ENCODE results near the gene GCC1. TPM values are rescaled to one million over a fixed set of nuclear protein-coding genes. Genes with fewer than 3 reads are reported as not detected.
"Not testable (repeated sequence)": the region's sequence is repeated elsewhere in the genome, so short reads cannot be mapped to it uniquely, and the experiment has no call there.

The GCC1 gene
- total RNA-seq, 2 experiments from 2014 or later, result 11.0 to 12.0 TPM

DNA sequence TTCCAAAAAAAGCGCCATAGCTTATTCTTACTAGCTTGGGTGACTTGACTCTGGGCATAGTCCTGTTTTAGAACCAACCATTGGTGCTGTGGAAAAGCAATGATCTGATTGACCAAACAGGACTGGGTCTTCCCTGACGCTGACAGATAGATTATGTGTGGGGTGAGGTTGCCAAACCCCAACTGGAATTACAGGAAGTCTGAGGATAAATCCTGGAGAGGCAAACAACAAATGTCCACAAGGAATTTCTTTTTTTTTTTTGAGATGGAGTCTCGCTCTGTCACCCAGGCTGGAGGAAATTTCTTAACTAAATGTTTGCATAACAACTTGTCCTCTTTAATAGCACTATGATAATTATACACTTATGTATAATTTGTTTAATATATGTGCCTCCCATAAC is 19.2 kb downstream of the GCC1 start:
- no peak for DNase-seq
- no peak overlapping the region for H3K4me3 Mint-ChIP-seq
- H3K36me3 Mint-ChIP-seq (ENCODE audit: low read depth), result peaks cover 6% of the 10 kb centered on the region
- no peak overlapping the region for H3K27ac Mint-ChIP-seq
- no peaks in the 10 kb centered on the region for H3K4me1 Mint-ChIP-seq (ENCODE audit: low read depth)
- CTCF ChIA-PET, result interaction anchor here (0.6 kb wide), 1 partner anchor 15 kb away, joined by 4 read pairs; no protein-coding TSS in a partner anchor
- intact Hi-C loops (cut with micrococcal nuclease), result no loop called here
- peaks cover 7% of the 10 kb centered on the region for H3K9me3 Mint-ChIP-seq
- H3K27me3 Mint-ChIP-seq (ENCODE audit: low read depth), result no peaks in the 10 kb centered on the region

DNA sequence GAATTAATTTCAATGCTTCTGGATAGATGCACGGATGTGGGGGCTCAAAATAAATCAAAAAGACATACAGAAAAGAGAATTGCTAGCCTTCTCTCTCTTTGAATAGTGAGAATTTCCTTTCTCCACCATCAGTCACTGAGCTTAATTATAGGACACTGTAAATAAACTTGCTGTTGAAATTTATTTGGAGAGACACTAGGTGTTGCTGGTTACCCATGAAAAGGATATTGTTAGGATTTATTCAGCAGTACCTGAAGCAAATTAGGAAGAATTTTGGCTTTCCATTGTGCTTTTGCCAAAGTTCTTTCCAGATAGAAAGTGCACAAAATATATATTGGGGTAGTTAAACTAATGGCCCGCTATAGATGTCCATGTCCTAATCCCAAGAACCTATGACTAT is 27.6 kb downstream of the GCC1 start:
- H3K4me1 Mint-ChIP-seq (ENCODE audit: low read depth), result no peaks in the 10 kb centered on the region
- CTCF ChIA-PET, result interaction anchor here (1.0 to 1.4 kb wide), 2 partner anchors 54 to 652 kb away, joined by 4 to 6 read pairs; no protein-coding TSS in a partner anchor
- H3K9me3 Mint-ChIP-seq, result peaks cover 5% of the 10 kb centered on the region
- DNase-seq, result no peak
- no peak overlapping the region for H3K4me3 Mint-ChIP-seq
- H3K27me3 Mint-ChIP-seq (ENCODE audit: low read depth), result no peaks in the 10 kb centered on the region
- no peak overlapping the region for H3K27ac Mint-ChIP-seq
- no peaks in the 10 kb centered on the region for H3K36me3 Mint-ChIP-seq (ENCODE audit: low read depth)
- intact Hi-C loops (cut with micrococcal nuclease), result no loop called here

DNA sequence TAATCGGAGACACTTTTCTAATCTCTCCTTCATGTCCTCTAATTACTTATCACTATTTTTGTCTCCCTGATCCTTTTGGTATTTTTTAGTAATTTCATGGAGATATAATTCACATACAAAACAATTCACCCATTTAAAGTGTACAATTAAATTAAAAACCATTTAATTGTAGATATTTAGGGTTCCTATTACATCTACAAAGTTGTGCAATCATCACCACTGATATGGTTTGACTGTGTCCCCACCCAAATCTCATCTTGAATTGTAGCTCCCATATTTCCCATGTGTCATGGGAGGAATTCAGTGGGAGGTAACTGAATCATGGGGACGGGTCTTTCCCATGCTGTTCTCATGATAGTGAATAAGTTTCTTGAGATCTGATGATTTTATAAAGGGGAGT is 29.0 kb downstream of the GCC1 start:
- Mint-ChIP-seq H3K27me3 (ENCODE audit: low read depth) (no peaks in the 10 kb centered on the region), H3K4me1 (ENCODE audit: low read depth) (no peaks in the 10 kb centered on the region), H3K4me3 (no peak overlapping the region), H3K9me3 (peaks cover 4% of the 10 kb centered on the region), H3K36me3 (ENCODE audit: low read depth) (no peaks in the 10 kb centered on the region), H3K27ac (no peak overlapping the region)
- CTCF ChIA-PET, result no interaction called here
- intact Hi-C loops (cut with micrococcal nuclease), result no loop called here
- no peak for DNase-seq

DNA sequence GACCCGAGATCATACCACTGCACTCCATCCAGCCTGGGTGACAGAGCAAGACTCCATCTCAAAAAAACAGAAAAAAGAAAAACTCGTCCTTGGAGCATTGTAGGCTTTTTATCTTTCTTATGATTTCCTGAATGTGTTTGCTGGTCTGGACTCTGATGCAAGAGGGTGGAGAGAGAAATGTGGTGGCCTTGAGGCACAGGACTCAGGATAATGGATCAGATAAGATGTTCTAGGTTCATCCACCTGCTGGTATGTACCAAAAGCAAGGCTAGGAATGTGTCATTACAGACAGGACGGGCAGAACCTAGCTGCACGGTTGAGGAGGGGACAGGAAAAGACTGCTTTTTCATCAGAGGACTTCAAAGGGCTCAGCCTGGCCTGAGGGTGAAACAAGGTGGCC is 33.5 kb downstream of the GCC1 start:
- no peak overlapping the region for H3K4me3 Mint-ChIP-seq
- peaks cover 5% of the 10 kb centered on the region for H3K9me3 Mint-ChIP-seq
- CTCF ChIA-PET, result no interaction called here
- H3K4me1 Mint-ChIP-seq (ENCODE audit: low read depth), result no peaks in the 10 kb centered on the region
- peaks cover 2% of the 10 kb centered on the region for H3K27me3 Mint-ChIP-seq (ENCODE audit: low read depth)
- DNase-seq, result no peak
- intact Hi-C loops (cut with micrococcal nuclease), result no loop called here
- peaks cover 1% of the 10 kb centered on the region for H3K36me3 Mint-ChIP-seq (ENCODE audit: low read depth)
- H3K27ac Mint-ChIP-seq, result no peak overlapping the region

DNA sequence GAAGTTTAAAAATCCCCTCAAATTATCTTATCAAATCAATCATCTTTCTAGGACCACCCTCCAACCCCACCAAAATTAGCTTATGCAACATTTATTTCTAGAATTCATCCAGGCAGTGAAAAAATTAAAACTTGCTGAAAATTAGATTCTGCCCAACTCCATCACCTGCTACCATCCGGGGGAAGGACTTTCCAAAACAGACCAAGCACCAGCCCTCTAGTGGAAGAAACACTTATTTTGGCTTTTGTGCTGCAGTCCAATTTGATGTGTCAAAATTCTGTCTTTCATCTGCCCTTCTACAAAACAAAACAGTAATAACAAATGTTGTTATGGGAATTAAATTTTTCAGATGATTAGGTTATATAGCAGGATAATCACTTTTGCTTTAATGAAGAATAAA is 35.1 kb downstream of the GCC1 start:
- no peak overlapping the region for H3K4me3 Mint-ChIP-seq
- peaks cover 2% of the 10 kb centered on the region for H3K27me3 Mint-ChIP-seq (ENCODE audit: low read depth)
- no peaks in the 10 kb centered on the region for H3K4me1 Mint-ChIP-seq (ENCODE audit: low read depth)
- intact Hi-C loops (cut with micrococcal nuclease), result no loop called here
- no peak for DNase-seq
- H3K36me3 Mint-ChIP-seq (ENCODE audit: low read depth), result peaks cover 12% of the 10 kb centered on the region
- no peak overlapping the region for H3K27ac Mint-ChIP-seq
- CTCF ChIA-PET, result no interaction called here
- peaks cover 16% of the 10 kb centered on the region for H3K9me3 Mint-ChIP-seq

DNA sequence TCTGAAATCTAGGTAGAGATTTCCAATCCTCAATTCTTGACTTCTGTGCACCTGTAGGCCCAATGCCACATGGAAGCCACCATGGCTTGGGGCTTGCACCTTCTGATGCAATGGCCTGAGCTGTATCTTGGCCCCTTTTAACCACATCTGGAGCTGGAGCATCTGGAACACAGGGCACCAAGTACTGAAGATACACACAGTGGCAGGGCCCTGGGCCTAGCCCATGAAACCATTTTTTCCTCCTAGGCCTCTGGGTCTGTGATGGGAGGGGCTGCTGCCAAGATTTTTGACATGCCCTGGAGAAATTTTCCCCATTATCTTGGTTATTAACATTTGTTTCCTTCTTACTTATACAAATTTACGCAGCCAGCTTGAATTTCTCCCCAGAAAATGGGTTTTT is 39.1 kb downstream of the GCC1 start:
- Mint-ChIP-seq H3K27ac (no peak overlapping the region), H3K27me3 (ENCODE audit: low read depth) (peaks cover 2% of the 10 kb centered on the region), H3K4me3 (no peak overlapping the region), H3K36me3 (ENCODE audit: low read depth) (peaks cover 14% of the 10 kb centered on the region), H3K4me1 (ENCODE audit: low read depth) (no peaks in the 10 kb centered on the region), H3K9me3 (peaks cover 17% of the 10 kb centered on the region)
- no peak for DNase-seq
- intact Hi-C loops (cut with micrococcal nuclease), result loop anchor here (5.0 kb wide), 1 partner anchor 81 kb away; no protein-coding TSS in a partner anchor
- CTCF ChIA-PET, result no interaction called here

DNA sequence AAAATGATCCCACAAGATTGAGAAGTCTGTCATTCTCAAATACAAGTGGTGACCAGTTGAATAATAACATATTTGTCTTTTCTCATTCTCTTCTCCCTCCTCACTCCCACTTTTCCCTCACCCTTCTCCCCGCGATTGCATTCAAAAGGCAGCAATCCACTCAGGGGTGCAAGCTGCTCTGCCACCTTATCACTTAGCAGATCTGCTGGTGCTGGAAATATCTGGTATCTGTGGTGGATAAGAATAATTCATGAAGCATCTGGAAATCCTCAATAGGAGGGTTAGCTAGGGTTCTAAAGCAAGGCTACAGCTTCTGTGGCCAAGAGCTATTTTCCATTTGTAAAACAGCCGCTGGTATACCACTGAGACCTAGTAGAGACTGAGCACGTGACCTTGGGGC is 43.8 kb downstream of the GCC1 start:
- no peak for DNase-seq
- Mint-ChIP-seq H3K9me3 (peaks cover 11% of the 10 kb centered on the region), H3K4me3 (no peak overlapping the region), H3K27ac (no peak overlapping the region), H3K27me3 (ENCODE audit: low read depth) (peaks cover 22% of the 10 kb centered on the region), H3K4me1 (ENCODE audit: low read depth) (peaks cover 4% of the 10 kb centered on the region), H3K36me3 (ENCODE audit: low read depth) (peaks cover 9% of the 10 kb centered on the region)
- intact Hi-C loops (cut with micrococcal nuclease), result no loop called here
- CTCF ChIA-PET, result interaction anchor here (0.6 kb wide), 1 partner anchor 171 kb away, joined by 3 read pairs; no protein-coding TSS in a partner anchor

DNA sequence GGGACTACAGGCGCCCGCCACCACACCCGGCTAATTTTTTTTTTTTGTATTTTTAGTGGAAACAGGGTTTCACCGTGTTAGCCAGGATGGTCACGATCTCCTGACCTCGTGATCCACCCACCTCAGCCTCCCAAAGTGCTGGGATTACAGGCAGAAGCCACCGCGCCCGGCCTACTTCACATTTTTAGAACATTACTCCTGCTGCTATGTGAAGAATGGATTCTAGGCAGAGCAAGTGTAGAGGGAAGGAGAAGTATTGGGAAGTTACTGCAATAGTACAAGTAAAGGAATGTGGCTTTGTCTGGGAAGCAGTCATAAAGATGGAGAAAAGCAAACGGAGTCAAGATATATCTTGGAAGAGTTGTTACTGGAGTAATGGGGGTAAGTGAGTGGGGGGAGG is 44.9 kb downstream of the GCC1 start:
- H3K36me3 Mint-ChIP-seq (ENCODE audit: low read depth); intact Hi-C loops (cut with micrococcal nuclease); H3K27ac Mint-ChIP-seq; H3K4me1 Mint-ChIP-seq (ENCODE audit: low read depth); H3K4me3 Mint-ChIP-seq; DNase-seq; H3K9me3 Mint-ChIP-seq: not testable (repeated sequence)
- CTCF ChIA-PET, result interaction anchor here (0.6 kb wide), 1 partner anchor 256 kb away, joined by 4 read pairs; no protein-coding TSS in a partner anchor
- peaks cover 30% of the 10 kb centered on the region for H3K27me3 Mint-ChIP-seq (ENCODE audit: low read depth)

DNA sequence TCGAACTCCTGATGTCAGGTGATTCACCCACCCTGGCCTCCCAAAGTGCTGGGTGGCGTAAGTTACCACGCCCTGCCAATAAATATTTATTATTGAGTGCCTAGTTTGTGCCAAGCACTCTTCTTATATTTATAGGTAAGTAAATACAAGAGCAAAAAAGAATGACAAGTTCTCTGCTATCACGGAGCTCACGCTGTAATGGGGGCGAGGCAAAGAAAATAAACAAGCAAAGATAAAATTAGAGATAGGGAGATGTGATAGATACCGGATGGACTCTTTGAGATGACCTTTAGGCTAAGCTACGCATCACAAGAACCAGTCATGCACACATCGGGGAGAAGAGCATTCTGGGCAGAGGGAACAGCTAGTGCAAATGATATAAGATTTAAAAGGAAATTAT is 46.3 kb downstream of the GCC1 start:
- H3K36me3 Mint-ChIP-seq (ENCODE audit: low read depth), result no peaks in the 10 kb centered on the region
- no peak overlapping the region for H3K27ac Mint-ChIP-seq
- CTCF ChIA-PET, result no interaction called here
- peaks cover 32% of the 10 kb centered on the region for H3K27me3 Mint-ChIP-seq (ENCODE audit: low read depth)
- no peaks in the 10 kb centered on the region for H3K9me3 Mint-ChIP-seq
- no peak for DNase-seq
- H3K4me1 Mint-ChIP-seq (ENCODE audit: low read depth), result peaks cover 5% of the 10 kb centered on the region
- intact Hi-C loops (cut with micrococcal nuclease), result no loop called here
- H3K4me3 Mint-ChIP-seq, result no peak overlapping the region

DNA sequence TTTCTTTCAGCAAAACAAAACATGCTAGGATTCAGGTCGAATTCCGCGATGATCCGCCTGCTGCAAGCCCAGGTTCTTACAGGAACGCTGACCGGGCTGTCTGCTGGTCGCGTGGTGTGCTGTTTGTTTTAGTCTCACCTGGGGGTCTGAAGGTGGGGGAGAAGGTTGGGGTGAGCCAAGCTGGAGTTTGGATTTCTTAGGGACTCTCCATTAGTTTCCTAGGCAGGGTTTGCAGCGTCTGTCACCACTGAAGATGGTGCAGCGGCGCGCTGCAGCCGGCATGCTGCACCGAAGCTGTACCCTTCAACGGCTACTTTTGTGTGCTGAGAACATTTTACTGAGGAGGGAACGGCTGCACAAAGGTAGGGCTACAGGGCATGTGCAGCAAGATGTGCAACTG is 48.7 kb downstream of the GCC1 start:
- DNase-seq, result no peak
- H3K4me1 Mint-ChIP-seq (ENCODE audit: low read depth), result peaks cover 5% of the 10 kb centered on the region
- H3K27ac Mint-ChIP-seq, result no peak overlapping the region
- peak overlapping the region; percentile 13 for H3K4me3 Mint-ChIP-seq
- H3K36me3 Mint-ChIP-seq (ENCODE audit: low read depth), result no peaks in the 10 kb centered on the region
- H3K9me3 Mint-ChIP-seq, result no peaks in the 10 kb centered on the region
- peaks cover 33% of the 10 kb centered on the region for H3K27me3 Mint-ChIP-seq (ENCODE audit: low read depth)
- CTCF ChIA-PET, result no interaction called here
- intact Hi-C loops (cut with micrococcal nuclease), result no loop called here

DNA sequence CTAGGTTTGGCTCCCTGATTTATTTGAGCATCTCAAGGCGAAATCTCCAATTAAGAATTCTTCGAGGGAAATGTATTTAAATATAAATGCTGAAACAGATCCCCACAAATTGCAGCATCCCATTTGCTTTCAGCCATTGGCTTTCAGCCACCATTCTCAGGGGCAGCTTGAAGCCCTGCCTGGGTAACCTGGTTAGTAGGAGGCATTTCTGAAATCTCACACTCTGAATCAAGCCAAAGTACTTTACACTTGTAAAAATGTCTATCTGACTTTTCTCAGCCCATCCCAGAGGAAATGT is 49.1 kb downstream of the GCC1 start:
- Mint-ChIP-seq H3K27ac (no peak overlapping the region), H3K9me3 (no peaks in the 10 kb centered on the region), H3K4me1 (ENCODE audit: low read depth) (peaks cover 5% of the 10 kb centered on the region), H3K27me3 (ENCODE audit: low read depth) (peaks cover 33% of the 10 kb centered on the region), H3K36me3 (ENCODE audit: low read depth) (no peaks in the 10 kb centered on the region), H3K4me3 (no peak overlapping the region)
- DNase-seq, result no peak
- intact Hi-C loops (cut with micrococcal nuclease), result no loop called here
- CTCF ChIA-PET, result no interaction called here

DNA sequence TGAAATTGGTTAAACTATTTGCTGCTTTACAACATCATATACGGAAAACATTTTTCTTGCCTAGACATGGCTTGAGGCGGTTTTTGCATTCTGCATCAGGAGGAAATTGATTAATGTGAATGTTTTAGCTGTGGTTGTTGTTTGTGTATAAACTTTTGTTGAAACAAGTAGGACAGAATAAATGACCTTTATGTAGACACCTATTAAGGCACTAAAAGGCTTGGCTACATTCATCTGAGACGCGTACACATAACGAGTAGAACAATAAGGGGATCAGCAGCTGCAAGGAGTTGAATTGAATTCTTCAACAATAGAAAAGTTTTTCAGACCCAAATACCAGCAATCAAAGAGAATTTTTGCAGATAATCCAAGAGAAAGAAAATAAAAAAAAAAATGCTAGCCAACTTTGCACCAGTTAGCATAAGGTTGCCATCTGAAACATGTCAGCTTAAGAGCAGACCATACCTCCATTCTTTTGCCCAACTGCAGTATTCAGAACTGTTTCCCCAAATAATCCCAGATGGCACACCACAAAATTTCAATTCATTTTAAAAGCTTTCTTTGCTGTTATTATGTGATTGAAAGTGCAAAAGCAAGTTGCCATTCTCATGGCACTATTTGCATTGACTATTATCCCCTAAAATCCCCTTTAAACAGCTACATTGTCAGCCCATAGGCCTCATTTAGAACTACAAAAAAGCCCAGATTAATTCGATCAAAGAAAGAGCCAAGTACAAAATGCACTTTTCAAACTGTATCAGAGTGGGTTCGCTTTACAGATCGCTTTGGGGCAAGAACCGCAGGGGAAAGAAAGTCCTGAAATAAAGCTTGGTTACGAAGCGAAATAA is 49.6 kb downstream of the GCC1 start:
- no peak overlapping the region for H3K27ac Mint-ChIP-seq
- no peaks in the 10 kb centered on the region for H3K9me3 Mint-ChIP-seq
- H3K36me3 Mint-ChIP-seq (ENCODE audit: low read depth), result no peaks in the 10 kb centered on the region
- no peak for DNase-seq
- intact Hi-C loops (cut with micrococcal nuclease), result no loop called here
- H3K4me3 Mint-ChIP-seq, result no peak overlapping the region
- H3K27me3 Mint-ChIP-seq (ENCODE audit: low read depth), result peaks cover 32% of the 10 kb centered on the region
- CTCF ChIA-PET, result interaction anchor here (1.4 kb wide), 1 partner anchor 89 kb away, joined by 4 read pairs; no protein-coding TSS in a partner anchor
- H3K4me1 Mint-ChIP-seq (ENCODE audit: low read depth), result peaks cover 5% of the 10 kb centered on the region

DNA sequence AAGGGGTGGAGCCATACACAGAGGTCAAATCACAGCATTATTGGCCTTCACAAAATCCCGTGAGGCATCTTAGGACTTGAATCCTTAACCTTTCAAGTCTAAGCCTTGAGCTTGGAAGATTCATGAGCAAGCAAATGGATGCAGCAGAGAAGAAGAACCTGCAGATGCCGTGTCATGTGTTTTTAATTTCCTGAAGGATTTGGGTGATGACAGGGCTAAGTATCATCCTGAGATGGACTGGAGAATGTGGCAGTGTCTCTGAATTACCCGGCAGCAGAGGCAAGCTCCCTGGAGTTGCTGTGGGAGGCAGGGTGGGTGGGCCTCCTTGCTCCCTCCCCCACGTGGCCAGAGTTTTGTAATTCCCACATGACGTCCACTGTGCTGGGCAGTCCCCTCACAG is 50.8 kb downstream of the GCC1 start:
- no peak overlapping the region for H3K4me3 Mint-ChIP-seq
- H3K36me3 Mint-ChIP-seq (ENCODE audit: low read depth), result no peaks in the 10 kb centered on the region
- no peak for DNase-seq
- no peaks in the 10 kb centered on the region for H3K9me3 Mint-ChIP-seq
- peaks cover 5% of the 10 kb centered on the region for H3K4me1 Mint-ChIP-seq (ENCODE audit: low read depth)
- H3K27ac Mint-ChIP-seq, result no peak overlapping the region
- intact Hi-C loops (cut with micrococcal nuclease), result no loop called here
- CTCF ChIA-PET, result interaction anchor here (1.4 kb wide), 1 partner anchor 88 kb away, joined by 4 read pairs; no protein-coding TSS in a partner anchor
- H3K27me3 Mint-ChIP-seq (ENCODE audit: low read depth), result peaks cover 34% of the 10 kb centered on the region

All from activated naive CD4-positive, alpha-beta T cell treated with anti-CD3 and anti-CD28 coated beads for 36 hours (primary cell).